ENCODE data around the gene NXPH3. TPM values are rescaled to one million over a fixed set of nuclear protein-coding genes. Genes with fewer than 3 reads are reported as not detected.

The NXPH3 gene
- total and polyA plus RNA-seq, 2 experiments from 2014 or later = 0.30 to 1.4 TPM

GRCh38 chr17:49592263-49592662 is 16.6 kb downstream of the NXPH3 start:
- 60 to 61% methylated on average over 3 of the region's 3 CpGs for WGBS, 2 experiments (ENCODE audit: low coverage in 1 of 2, low lambda C conversion rate in 2 of 2, missing lambda C conversion rate in 2 of 2)
- in situ Hi-C loops (cut with MboI) = no loop called here

GRCh38 chr17:49595328-49595727 is 19.7 kb downstream of the NXPH3 start:
- DNase-seq = no peak
- Histone ChIP-seq H3K27ac (no peak overlapping the region), H4K20me1 (ENCODE audit: insufficient read depth) (no peaks in the 10 kb centered on the region), H3K4me1 (ENCODE audit: insufficient read depth) (no peaks in the 10 kb centered on the region), H3K79me2 (ENCODE audit: insufficient read depth) (no peaks in the 10 kb centered on the region), H3K27me3 (replicated peaks; ENCODE audit: insufficient read depth) (no peaks in the 10 kb centered on the region), H3K4me2 (ENCODE audit: unreplicated experiment) (no peak overlapping the region), H2AFZ (no peak overlapping the region), H3K36me3 (ENCODE audit: low read depth) (peaks cover 38% of the 10 kb centered on the region), H3K9me2 (ENCODE audit: insufficient read depth) (no peaks in the 10 kb centered on the region), H3K4me3 (no peak overlapping the region), H3K9me3 (ENCODE audit: low read depth) (no peaks in the 10 kb centered on the region), H3K9ac (no peak overlapping the region), H3F3A (ENCODE audit: insufficient read depth) (peaks cover 6% of the 10 kb centered on the region; the same call in 1 of the 2 replicates)
- WGBS, 2 experiments (ENCODE audit: low coverage in 1 of 2, low lambda C conversion rate in 2 of 2, missing lambda C conversion rate in 2 of 2) = 84 to 90% methylated on average over 4 of the region's 4 CpGs
- TF ChIP-seq EZH2phosphoT487 (IDR thresholded peaks at IDR 0.05; ENCODE audit: insufficient read depth, low read depth) (no peak), EZH2 (IDR thresholded peaks at IDR 0.05; ENCODE audit: insufficient read depth, poor library complexity, severe bottlenecking) (no peak)
- in situ Hi-C loops (cut with MboI) = no loop called here

More at GRCh38 chr17:49592263-49592662, 16.6 kb downstream of the NXPH3 start:
- Histone ChIP-seq H3K9ac (no peak overlapping the region), H3K27ac (no peak overlapping the region), H3K4me2 (ENCODE audit: unreplicated experiment) (no peak overlapping the region), H3K79me2 (ENCODE audit: insufficient read depth) (no peaks in the 10 kb centered on the region), H4K20me1 (ENCODE audit: insufficient read depth) (no peaks in the 10 kb centered on the region), H3F3A (ENCODE audit: insufficient read depth) (peaks cover 13% of the 10 kb centered on the region; the same call in 1 of the 2 replicates), H3K36me3 (ENCODE audit: low read depth) (peaks cover 18% of the 10 kb centered on the region; the same call in 1 of the 2 replicates), H3K9me3 (ENCODE audit: low read depth) (no peaks in the 10 kb centered on the region), H2AFZ (no peak overlapping the region), H3K4me1 (ENCODE audit: insufficient read depth) (peaks cover 15% of the 10 kb centered on the region), H3K9me2 (ENCODE audit: insufficient read depth) (no peaks in the 10 kb centered on the region), H3K27me3 (replicated peaks; ENCODE audit: insufficient read depth) (no peaks in the 10 kb centered on the region), H3K4me3 (no peak overlapping the region)
- TF ChIP-seq EZH2 (IDR thresholded peaks at IDR 0.05; ENCODE audit: insufficient read depth, poor library complexity, severe bottlenecking) = no peak
- no peak for TF ChIP-seq EZH2phosphoT487 (IDR thresholded peaks at IDR 0.05; ENCODE audit: insufficient read depth, low read depth)
- DNase-seq = no peak

GRCh38 chr17:49595980-49596379 is 20.3 kb downstream of the NXPH3 start:
- no peak overlapping the region for H3K27ac ChIP-seq
- DNase-seq = no peak
- WGBS, 2 experiments (ENCODE audit: low coverage in 1 of 2, low lambda C conversion rate in 2 of 2, missing lambda C conversion rate in 2 of 2) = 96 to 98% methylated on average over 4 of the region's 4 CpGs
- H3K4me2 ChIP-seq (ENCODE audit: unreplicated experiment) = no peak overlapping the region
- TF ChIP-seq EZH2phosphoT487 (IDR thresholded peaks at IDR 0.05; ENCODE audit: insufficient read depth, low read depth) = no peak
- no peak for TF ChIP-seq EZH2 (IDR thresholded peaks at IDR 0.05; ENCODE audit: insufficient read depth, poor library complexity, severe bottlenecking)
- in situ Hi-C loops (cut with MboI) = no loop called here
- H3K4me3 ChIP-seq = no peak overlapping the region
- no peaks in the 10 kb centered on the region for H3K9me3 ChIP-seq (ENCODE audit: low read depth)
- H3K9ac ChIP-seq = no peak overlapping the region
- peaks cover 38% of the 10 kb centered on the region for H3K36me3 ChIP-seq (ENCODE audit: low read depth)
- no peaks in the 10 kb centered on the region for H4K20me1 ChIP-seq (ENCODE audit: insufficient read depth)
- H3K79me2 ChIP-seq (ENCODE audit: insufficient read depth) = no peaks in the 10 kb centered on the region
- H3K4me1 ChIP-seq (ENCODE audit: insufficient read depth) = no peaks in the 10 kb centered on the region
- H3F3A ChIP-seq (ENCODE audit: insufficient read depth) = peaks cover 6% of the 10 kb centered on the region; the same call in 1 of the 2 replicates
- H3K9me2 ChIP-seq (ENCODE audit: insufficient read depth) = no peaks in the 10 kb centered on the region
- H2AFZ ChIP-seq = no peak overlapping the region
- H3K27me3 ChIP-seq (replicated peaks; ENCODE audit: insufficient read depth) = no peaks in the 10 kb centered on the region

- no peak overlapping the region for H3K4me3 ChIP-seq
- H4K20me1 ChIP-seq (ENCODE audit: insufficient read depth) = no peaks in the 10 kb centered on the region
- peaks cover under 1% of the 10 kb centered on the region; the same call in 1 of the 2 replicates for H3F3A ChIP-seq (ENCODE audit: insufficient read depth)
- H3K4me1 ChIP-seq (ENCODE audit: insufficient read depth) = no peaks in the 10 kb centered on the region
- no peak overlapping the region for H3K4me2 ChIP-seq (ENCODE audit: unreplicated experiment)
- TF ChIP-seq EZH2phosphoT487 (IDR thresholded peaks at IDR 0.05; ENCODE audit: insufficient read depth, low read depth) = no peak
- TF ChIP-seq EZH2 (IDR thresholded peaks at IDR 0.05; ENCODE audit: insufficient read depth, poor library complexity, severe bottlenecking) = no peak
- in situ Hi-C loops (cut with MboI) = no loop called here
- no peak for DNase-seq
- H3K27me3 ChIP-seq (replicated peaks; ENCODE audit: insufficient read depth) = no peaks in the 10 kb centered on the region
- no peak overlapping the region for H3K27ac ChIP-seq
- no peaks in the 10 kb centered on the region for H3K9me3 ChIP-seq (ENCODE audit: low read depth)
- 91 to 92% methylated on average over 6 of the region's 6 CpGs for WGBS, 2 experiments (ENCODE audit: low coverage in 1 of 2, low lambda C conversion rate in 2 of 2, missing lambda C conversion rate in 2 of 2)
- peaks cover 38% of the 10 kb centered on the region for H3K36me3 ChIP-seq (ENCODE audit: low read depth)
- H3K9ac ChIP-seq = no peak overlapping the region
- H2AFZ ChIP-seq = no peak overlapping the region
- H3K79me2 ChIP-seq (ENCODE audit: insufficient read depth) = no peaks in the 10 kb centered on the region
- no peaks in the 10 kb centered on the region for H3K9me2 ChIP-seq (ENCODE audit: insufficient read depth)
Measured at GRCh38 chr17:49596613-49597244, 21.1 kb downstream of the NXPH3 start.
